Fibroblast of upper back skin (primary cell): ENCODE results near the gene UST.
"Not testable (repeated sequence)": the region's sequence is repeated elsewhere in the genome, so short reads cannot be mapped to it uniquely, and the experiment has no call there.

ENCODE experiments used
- DNase-seq: peaks from one replicate; pipeline ENCODE4 v3.0.0-alpha.2; 2013

The UST gene

GRCh38 chr6:148957752-148958151 is 210.9 kb downstream of the UST start:
- no peak for DNase-seq

- DNase-seq, result no peak
Observed at GRCh38 chr6:148959008-148959407, 212.2 kb downstream of the UST start.

GRCh38 chr6:148959501-148959900 is 212.7 kb downstream of the UST start:
- no peak for DNase-seq

GRCh38 chr6:148962854-148963515 is 216.2 kb downstream of the UST start:
- DNase-seq, result no peak

- no peak for DNase-seq
Observed at GRCh38 chr6:148963738-148964137, 216.9 kb downstream of the UST start.

GRCh38 chr6:148964467-148964866 is 217.6 kb downstream of the UST start:
- no peak for DNase-seq

GRCh38 chr6:148965287-148965686 is 218.5 kb downstream of the UST start:
- DNase-seq, result no peak

GRCh38 chr6:148967011-148967520 is 220.2 kb downstream of the UST start:
- DNase-seq, result no peak

- DNase-seq, result no peak
Observed at GRCh38 chr6:148967541-148967956, 220.7 kb downstream of the UST start.

- DNase-seq, result peak; percentile 79
Observed at GRCh38 chr6:148968771-148969602, 222.2 kb downstream of the UST start.

GRCh38 chr6:148969603-148970061 is 222.8 kb downstream of the UST start:
- peak; percentile 79 for DNase-seq

GRCh38 chr6:148971031-148971927 is 224.4 kb downstream of the UST start:
- peak; percentile 46 for DNase-seq

- no peak for DNase-seq
Observed at GRCh38 chr6:148972481-148972880, 225.7 kb downstream of the UST start.

GRCh38 chr6:148973538-148974208 is 226.8 kb downstream of the UST start:
- peak; percentile 53 for DNase-seq

- DNase-seq, result no peak
Observed at GRCh38 chr6:148974351-148974750, 227.5 kb downstream of the UST start.

- DNase-seq, result not testable (repeated sequence)
Observed at GRCh38 chr6:148978298-148978697, 231.5 kb downstream of the UST start.

- DNase-seq, result no peak
Observed at GRCh38 chr6:148979014-148979901, 232.4 kb downstream of the UST start.

GRCh38 chr6:148980234-148980633 is 233.4 kb downstream of the UST start:
- peak; percentile 67 for DNase-seq

GRCh38 chr6:148981515-148981914 is 234.7 kb downstream of the UST start:
- no peak for DNase-seq

GRCh38 chr6:148983101-148983761 is 236.4 kb downstream of the UST start:
- no peak for DNase-seq

- DNase-seq, result peak; percentile 76
Observed at GRCh38 chr6:148983966-148984365, 237.1 kb downstream of the UST start.
